ENCODE measurements around the gene MRPS21.
"Not testable (repeated sequence)": the region's sequence is repeated elsewhere in the genome, so short reads cannot be mapped to it uniquely, and the experiment has no call there.

The MRPS21 gene

DNA sequence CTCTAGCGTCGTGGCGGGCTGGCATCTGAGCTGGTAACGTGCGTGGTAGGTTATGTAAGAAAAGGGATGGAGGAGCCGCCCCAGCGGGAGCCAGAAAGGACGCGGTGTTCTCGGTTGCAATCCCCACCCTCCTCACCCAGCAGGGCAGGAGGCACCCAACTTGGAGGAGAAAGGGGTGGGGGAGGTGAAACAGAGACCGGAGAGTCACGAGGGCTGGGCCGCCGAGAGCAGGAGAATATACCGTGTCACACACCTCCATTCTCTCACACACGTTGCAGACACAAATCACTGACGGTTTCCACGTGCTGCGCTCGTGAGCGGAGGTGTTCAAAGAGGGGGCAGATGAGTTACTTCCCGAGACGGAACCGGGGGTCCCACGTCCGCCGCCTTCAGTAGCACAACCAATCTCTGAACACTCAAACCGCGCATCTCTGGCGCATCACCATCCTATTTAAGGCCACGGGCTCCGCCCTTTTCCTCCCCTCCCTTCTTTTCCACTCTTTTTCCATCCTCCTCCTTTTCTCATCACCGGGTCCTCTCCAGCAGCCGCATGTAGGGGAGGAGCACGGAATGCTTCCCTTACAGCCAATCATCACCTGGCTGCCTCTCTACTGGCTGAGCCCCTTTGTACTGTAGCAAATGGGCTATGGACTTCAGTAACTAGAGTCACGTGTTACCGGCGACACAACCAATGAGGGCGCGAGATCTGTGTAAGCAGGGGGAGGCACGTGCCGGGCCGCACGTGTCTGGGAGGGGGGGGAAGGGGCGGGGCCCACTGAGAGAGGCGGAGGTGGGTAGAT is 11.7 kb upstream of the MRPS21 start, which contains the start of gene CIART:
CIART (plus strand) TSS at position 797 of the 800 bp plus-strand sequence. CDS start 714 bp downstream, outside the sequence.
- DNase-seq (ENCODE audit: low read depth in 2 of 2), result peak; percentile 30 to 55

DNA sequence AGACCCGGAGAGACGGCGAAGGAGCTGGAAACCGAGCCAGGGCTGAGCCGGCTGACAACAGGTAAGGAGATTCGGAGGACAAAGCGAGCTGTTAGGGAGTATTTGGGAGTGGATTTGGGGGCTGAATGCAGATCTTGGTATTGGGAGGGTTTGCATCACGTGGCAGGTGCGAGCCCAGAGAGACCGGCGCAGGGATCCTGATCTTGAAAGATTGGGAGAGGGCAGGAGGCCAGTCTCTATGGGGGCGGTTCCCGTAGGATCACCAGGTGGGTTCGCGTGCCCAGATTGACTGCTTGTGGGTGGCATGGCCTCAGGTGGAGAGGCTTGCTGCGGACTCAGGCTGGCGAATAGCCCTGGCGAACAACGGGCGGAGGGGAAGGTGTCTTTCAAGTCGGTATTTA is 11.1 kb upstream of the MRPS21 start:
- DNase-seq (ENCODE audit: low read depth in 2 of 2), result no peak

DNA sequence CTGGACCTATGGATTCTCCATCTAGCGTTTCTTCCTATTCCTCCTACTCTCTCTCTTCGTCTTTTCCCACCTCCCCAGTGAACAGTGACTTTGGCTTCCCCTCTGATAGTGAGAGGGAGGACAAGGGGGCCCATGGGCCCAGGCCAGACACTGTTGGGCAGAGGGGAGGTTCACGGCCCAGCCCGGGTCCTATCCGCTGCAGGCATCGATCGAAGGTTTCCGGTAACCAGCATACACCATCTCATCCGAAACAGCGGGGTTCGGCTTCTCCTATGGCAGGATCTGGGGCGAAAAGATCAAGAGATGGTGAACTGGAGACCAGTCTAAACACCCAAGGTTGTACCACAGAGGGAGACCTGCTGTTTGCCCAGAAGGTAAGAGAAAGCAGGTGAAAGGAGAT is 10.4 kb upstream of the MRPS21 start:
- no peak for DNase-seq (ENCODE audit: low read depth in 2 of 2)

DNA sequence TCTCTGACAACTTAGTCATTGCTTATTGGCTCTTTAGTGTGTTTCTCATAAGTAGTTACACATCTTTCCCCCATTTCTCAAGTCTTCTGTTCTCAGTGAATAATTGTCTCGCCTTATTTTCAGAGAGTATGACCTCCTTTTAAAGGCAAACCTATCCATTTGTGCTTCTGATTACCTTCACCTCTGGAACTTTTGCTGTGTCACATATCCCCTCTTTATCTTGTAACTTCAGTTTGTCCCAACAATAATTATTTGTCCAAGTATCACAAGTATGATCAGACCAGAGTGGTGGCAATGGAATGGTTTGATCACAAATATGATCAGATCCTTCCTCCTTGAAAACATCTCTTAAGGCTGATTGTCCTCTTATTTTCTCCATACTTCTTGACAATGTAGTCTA is 5.3 kb upstream of the MRPS21 start:
- DNase-seq (ENCODE audit: low read depth in 2 of 2), result no peak

DNA sequence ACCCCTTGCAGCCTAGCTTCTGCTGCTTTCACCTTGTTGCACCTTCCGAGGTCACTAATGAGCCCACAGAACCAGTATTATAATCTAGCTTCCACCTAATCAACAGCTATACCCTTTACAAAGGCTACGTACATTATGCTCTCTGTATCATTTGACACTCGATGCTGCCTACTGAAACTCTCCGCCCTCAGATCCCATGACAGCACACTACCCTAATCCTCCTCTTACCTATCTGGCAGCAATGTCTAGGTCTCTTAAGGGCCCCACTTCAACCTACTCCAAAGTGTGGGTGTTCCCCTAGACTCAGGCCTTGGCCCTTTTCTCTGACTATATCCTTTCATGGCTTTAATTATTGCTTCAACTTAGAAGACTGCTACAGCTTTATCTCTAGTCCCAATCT is 4.8 kb upstream of the MRPS21 start:
- DNase-seq (ENCODE audit: low read depth in 2 of 2), result no peak

DNA sequence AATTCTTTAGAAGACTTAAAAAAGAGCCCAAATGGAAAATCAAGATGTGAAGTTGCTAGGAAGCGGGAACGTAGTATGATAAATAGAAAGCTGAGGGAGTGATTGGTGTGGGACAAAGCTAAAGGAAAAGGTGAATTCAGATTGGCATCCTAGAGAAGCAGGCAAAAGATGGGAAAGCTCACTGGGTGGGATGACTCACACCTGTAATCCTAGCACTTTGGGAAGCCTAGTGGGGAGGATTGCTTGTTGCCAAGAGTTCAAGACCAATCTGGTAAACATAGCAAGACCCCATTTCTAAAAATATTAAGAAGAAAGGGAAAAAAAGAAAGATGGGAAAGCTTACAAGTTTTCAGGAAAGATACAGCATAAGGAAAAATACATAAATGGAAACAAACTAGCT is 1.8 kb downstream of the MRPS21 start:
- DNase-seq (ENCODE audit: low read depth in 2 of 2), result no peak

DNA sequence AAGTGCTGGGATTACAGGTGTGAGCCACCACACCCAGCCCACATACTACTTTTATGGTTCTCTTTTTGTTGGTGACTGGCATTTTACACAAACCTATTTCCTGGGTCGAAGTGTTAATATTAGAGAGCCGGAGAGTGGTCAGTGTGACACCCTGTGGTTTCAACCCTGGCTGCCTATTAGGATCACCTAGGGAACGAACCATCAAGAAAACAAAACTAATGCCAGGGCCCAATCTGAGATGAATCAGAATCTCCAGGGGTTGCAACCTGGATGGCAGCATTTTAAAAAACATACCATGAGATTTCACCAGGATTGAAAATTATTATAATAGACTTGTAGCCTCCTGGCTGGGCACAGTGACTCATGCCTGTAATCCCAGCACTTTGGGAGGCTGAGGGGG is 6.1 kb downstream of the MRPS21 start:
- no peak for DNase-seq (ENCODE audit: low read depth in 2 of 2)

DNA sequence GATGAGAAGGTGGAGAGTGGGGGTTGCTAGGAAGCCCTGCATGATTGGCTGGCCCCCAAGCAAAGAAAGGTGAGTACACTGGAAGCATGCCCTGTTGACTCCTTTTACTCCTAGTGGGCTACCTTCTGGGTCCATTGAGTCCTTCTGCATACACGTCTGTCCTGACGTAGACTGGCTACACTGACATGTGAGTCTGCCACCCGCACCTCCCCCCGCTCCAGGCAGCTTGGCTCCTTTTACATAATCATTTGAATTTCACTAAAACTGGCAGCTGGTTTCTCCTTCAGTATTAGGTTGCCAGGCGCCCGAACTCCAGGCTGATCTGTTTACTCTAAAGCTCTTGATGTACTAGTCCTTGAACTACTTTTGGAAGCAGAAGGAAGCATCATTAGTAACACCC is 8.7 kb downstream of the MRPS21 start:
- no peak for DNase-seq (ENCODE audit: low read depth in 2 of 2)

DNA sequence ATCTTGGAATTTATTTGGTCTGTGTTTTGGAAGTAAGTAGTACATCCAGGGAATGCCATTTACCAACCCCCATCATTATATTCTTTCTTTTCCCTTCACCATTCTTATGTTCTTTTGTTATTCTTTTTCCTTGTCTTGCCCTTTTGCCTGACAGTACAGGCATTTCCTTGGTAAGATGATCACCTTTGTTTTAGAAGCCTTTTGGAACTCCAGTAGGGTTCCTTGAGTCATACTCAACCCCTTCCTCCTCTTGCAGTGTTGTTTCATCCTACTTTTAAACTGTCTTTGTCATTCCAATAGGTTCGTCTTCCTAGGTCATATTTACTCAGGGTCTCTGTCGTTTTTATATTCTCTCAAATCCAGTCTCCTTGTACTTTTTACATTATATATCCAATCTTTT is 9.2 kb downstream of the MRPS21 start:
- DNase-seq (ENCODE audit: low read depth in 2 of 2), result no peak

DNA sequence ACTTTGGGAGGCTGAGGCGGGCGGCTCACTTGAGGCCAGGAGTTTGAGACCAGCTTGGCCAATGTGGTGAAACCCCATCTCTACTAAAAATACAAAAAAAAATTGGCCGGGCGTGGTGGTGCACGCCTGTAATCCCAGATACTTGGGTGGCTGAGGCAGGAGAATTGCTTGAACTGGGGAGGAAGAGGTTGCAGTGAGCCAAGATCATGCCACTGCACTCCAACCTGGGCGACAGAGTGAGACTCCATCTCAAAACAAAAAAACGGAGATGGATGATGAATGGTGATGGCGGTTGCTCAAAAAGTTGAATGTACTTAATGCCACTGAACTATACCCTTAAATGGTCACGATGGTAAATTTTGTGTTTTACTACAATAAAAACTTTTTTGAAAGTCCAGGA is 14.9 kb downstream of the MRPS21 start:
- DNase-seq (ENCODE audit: low read depth in 2 of 2), result not testable (repeated sequence)

DNA sequence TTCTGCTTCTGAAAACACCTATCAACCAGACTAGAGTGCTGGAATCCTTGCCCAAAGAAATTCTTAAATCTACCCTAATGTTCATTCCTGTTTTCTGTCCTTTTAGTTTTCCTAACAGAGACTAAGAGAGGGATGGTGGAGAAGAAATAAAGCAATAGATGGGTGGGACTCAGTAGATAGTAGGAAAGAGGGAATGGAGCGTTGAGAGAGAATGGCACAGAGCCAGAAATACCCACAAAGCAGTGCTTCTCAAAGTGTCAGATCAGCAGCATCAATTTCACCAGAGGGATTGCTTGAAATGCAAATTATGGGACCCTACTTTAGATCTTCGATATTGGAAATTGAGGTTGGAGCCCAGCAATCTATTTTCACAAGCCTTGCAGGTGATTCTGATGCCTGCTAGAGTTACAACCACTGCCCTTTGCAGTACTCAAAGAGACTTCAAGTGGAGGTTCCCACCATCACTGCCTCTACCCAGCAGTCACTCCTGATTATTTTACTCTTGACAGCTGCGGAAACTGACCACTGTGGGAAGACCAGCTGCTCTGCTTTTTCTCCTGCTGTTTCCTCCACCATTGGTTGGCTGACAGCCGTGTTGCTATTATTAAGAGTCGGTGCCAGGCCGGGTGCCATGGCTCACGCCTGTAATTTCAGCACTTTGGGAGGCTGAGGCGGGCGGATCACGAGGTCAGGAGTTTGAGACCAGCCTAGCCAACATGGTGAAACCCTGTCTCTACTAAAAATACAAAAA is 16.3 kb downstream of the MRPS21 start:
- DNase-seq (ENCODE audit: low read depth in 2 of 2), result no peak

DNA sequence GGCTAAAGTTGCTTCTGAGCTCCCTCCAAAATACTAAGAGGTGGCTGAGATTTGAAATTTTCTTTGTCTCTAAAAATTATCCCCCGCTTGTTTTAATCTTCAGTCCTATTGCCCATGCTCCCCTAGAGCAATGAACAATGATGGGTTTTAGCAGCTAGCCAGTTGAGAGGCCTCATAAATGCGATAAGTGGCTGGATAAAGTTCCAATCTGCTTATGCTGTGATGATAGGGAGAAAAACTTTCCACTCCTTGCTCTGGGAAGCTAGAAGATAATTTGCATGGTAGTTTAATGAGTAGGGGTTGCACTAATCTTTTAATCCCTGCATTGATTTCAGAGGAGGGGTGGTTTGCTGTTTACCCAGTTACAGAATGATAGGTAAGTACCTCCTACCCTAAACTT is 18.1 kb downstream of the MRPS21 start:
- no peak for DNase-seq (ENCODE audit: low read depth in 2 of 2)

DNA sequence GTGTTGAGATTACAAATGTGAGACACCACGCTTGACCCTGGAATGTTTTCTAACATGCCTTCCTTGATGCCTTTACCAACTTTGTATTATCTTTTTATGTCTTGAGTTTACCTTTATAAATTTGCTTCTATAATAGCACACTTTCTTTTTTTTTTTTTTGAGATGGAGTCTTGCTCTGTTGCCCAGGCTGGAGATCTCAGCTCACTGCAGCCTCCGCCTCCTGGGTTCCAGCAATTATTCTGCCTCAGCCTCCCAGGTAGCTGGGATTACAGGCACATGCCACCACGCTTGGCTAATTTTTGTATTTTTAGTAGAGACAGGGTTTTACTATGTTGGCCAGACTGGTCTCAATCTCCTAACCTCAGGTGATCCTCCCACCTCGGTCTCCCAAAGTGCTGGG is 21.0 kb downstream of the MRPS21 start:
- not testable (repeated sequence) for DNase-seq (ENCODE audit: low read depth in 2 of 2)

DNA sequence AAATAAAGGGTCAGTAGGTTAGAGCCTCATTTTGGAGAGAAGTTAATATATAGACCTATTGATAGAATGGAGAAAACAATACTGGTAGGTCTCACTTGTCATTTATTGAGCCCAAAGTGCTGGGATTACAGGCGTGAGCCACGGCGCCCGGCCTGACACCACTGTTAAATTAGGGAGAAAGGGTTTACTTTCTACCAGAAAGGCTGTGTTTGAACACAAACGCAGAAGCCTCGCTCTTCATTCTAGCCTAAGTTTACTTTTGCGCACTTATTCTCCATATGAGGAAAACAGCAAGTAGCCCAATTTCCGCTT is 27.0 kb downstream of the MRPS21 start:
- no peak for DNase-seq (ENCODE audit: low read depth in 2 of 2)

DNA sequence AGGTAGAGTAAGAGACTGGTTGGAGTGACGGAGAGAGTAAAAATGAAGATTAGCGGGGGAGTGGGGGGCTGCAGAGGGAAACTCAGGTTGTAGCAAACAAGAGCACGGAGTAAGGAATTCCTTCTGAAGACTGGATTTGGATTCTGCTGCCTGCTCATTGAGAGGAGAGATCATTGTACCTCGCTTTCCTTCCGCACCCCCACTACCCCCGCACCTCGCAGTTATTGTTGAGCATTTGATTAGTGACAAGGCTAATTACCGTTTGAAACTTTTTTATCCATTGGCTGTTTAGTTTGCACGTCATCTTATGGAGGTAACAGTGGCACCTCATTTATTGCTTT is 28.1 kb downstream of the MRPS21 start:
- no peak for DNase-seq (ENCODE audit: low read depth in 2 of 2)

DNA sequence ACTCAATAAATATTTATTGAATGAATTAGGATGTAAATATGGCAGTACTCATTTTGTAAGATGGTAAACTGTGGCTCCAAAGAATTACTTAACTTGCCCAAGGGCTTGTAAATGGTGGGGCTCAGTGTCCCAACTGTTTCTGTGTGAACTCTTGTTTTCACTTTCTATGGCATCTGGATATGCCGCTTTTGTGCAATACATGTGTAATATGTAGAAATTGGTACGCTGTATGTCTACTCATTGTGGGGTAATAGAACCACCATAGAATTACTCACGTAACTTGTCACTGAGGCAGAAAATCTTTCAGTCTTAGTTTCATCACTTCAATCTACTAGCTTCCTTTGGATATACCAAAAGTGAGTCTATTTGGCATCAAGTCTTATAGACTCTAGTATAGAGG is 28.6 kb downstream of the MRPS21 start:
- DNase-seq (ENCODE audit: low read depth in 2 of 2), result no peak

DNA sequence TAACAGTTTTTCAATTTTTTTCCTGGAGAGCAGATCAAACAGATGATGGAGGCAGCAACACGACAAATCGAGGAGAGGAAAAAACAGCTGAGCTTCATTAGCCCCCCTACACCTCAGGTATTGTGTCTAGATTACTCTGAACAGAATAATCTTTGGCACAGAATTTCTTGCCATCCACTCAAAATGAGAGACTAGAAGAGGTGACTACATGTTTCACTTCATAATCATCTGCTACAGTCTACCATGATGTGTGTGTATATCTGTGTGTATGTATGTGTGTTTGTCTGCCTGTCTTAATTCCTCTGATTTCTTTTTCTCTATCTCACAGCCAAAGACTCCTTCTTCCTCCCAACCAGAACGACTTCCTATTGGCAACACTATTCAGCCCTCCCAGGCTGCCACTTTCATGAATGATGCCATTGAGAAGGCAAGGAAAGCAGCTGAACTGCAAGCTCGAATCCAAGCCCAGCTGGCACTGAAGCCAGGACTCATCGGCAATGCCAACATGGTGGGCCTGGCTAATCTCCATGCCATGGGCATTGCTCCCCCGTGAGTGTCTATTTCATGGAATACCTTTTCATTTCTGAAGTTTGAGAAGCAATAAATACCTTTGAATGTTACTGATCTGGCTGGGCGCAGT is 39.1 kb downstream of the MRPS21 start:
- no peak for DNase-seq (ENCODE audit: low read depth in 2 of 2)

DNA sequence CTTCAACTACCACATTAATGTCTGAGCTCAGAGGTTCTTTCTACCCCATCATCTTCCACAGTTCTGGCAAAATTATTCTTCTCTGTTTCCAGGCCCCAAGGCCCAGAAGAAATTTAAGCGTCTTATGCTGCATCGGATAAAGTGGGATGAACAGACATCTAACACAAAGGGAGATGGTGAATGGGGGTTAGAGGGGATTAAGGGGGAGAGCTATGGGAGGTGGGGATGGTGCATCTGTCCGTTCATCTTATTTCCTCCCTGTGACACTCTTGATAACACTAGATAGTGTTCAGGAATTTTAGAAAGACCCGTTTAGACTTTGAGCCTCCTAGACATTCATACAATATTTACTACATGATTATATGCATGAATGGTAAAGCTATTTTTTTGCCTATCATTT is 52.7 kb downstream of the MRPS21 start:
- no peak for DNase-seq (ENCODE audit: low read depth in 2 of 2)

DNA sequence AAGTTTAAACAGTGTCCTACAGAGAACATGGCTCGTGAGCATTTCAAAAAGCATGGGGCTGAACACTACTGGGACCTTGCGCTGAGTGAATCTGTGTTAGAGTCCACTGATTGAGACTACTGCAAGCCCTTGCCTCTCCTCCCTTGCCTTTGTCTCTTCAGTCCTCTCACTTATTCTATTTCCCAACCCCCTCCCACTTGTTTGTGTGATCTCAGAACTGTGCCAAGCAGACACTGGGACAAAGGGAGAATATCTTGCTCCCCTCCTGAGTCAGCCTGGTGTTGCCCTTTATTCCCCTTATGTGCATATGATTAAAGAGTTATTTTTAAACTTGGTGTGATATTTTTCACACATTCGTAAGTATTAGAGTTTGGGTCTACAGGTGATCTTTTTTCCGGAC is 59.2 kb downstream of the MRPS21 start:
- DNase-seq (ENCODE audit: low read depth in 2 of 2), result no peak

Measured in stimulated activated CD8-positive, alpha-beta memory T cell treated with anti-CD3 and anti-CD28 coated beads, Interleukin-2, amount 100 ng/mL, for 48 hours (primary cell).